Adrenal gland (tissue), 5 donors: Measurements from ENCODE around the gene SUSD3.

ENCODE experiments used
- CTCF ChIP-seq, 6 experiments: fragments of 450-650 bp in 4 of 6; fragments of 200-600 bp in 2 of 6; sonication (generic) in 1 of 6; IDR thresholded peaks; 1 replicate in 5 of 6; 2 replicates in 1 of 6; pipeline versions ENCODE4 v1.5.1 to v1.8.0; 2016 to 2021; ENCODE audit warnings: antibody characterized with exemption in 6 of 6, mild to moderate bottlenecking in 2 of 6, moderate library complexity in 1 of 6
- POLR2A ChIP-seq, 2 donors: fragments of 450-650 bp; IDR thresholded peaks; one replicate each; pipeline ENCODE4 v1.6.1; 2017; ENCODE audit warnings: antibody characterized with exemption in 2 of 2, mild to moderate bottlenecking in 2 of 2, moderate library complexity in 1 of 2
- donor health status: DM: no; HTN: no; CAD: no.

- no peak for TF ChIP-seq CTCF (IDR thresholded peaks at IDR 0.05)
- no peak for TF ChIP-seq POLR2A (IDR thresholded peaks at IDR 0.05)
These were observed 23.3 kb upstream of the SUSD3 start for GRCh38 chr9:93035106-93035660.
